ENCODE measurements around the gene ZNF628. TPM values are rescaled to one million over a fixed set of nuclear protein-coding genes. Genes with fewer than 3 reads are reported as not detected.

ZNF628 gene
- total and polyA plus RNA-seq, 2 donors (not counting 1 experiment from before 2014, with no cell fraction given) = 13.3 to 18.3 TPM

DNA sequence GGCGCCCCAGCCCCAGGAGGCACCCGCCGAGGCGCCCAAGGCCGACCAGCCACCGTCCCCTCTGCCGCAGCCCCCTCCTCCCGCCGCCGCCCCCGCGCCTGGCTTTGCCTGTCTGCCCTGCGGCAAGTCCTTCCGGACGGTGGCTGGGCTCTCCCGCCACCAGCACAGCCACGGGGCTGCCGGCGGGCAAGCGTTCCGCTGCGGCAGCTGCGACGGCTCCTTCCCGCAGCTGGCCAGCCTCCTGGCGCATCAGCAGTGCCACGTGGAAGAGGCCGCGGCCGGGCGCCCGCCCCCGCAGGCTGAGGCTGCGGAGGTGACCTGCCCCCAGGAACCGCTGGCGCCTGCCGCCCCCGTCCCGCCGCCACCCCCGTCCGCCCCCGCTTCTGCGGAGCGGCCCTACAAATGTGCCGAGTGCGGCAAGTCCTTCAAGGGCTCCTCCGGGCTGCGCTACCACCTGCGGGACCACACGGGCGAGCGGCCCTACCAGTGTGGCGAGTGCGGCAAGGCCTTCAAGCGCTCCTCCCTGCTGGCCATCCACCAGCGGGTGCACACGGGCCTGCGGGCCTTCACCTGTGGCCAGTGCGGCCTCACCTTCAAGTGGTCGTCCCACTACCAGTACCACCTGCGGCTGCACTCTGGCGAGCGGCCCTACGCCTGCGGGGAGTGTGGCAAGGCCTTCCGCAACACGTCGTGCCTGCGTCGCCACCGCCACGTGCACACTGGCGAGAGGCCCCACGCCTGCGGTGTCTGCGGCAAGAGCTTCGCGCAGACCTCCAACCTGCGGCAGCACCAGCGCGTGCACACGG lies 5.9 kb downstream of the ZNF628 start:
- H3K27me3 ChIP-seq (replicated peaks in 1 of 4; ENCODE audit: control extremely low read depth in 1 of 4, control insufficient read depth in 3 of 4, insufficient read depth in 4 of 4, low read length in 3 of 4) = no peaks in the 10 kb centered on the region
- Mint-ChIP-seq H3K27me3 (no peaks in the 10 kb centered on the region), H3K4me1 (peaks cover 35% of the 10 kb centered on the region), H3K4me3 (peak overlapping the region; percentile 41), H3K9me3 (ENCODE audit: insufficient read depth) (no peaks in the 10 kb centered on the region), H3K27ac (no peak overlapping the region)
- intact Hi-C loops (cut with micrococcal nuclease) = no loop called here
- no peak for TF ChIP-seq CTCF (IDR thresholded peaks at IDR 0.05)
- no peak for TF ChIP-seq EZH2 (IDR thresholded peaks at IDR 0.05; ENCODE audit: borderline replicate concordance, insufficient read depth, low read depth, low read length, poor library complexity, severe bottlenecking)
- H2AFZ ChIP-seq (ENCODE audit: insufficient read depth, low read depth, low read length, poor library complexity, severe bottlenecking) = no peak overlapping the region
- ATAC-seq (ENCODE audit: low read depth) = no peak
- H3K36me3 ChIP-seq (replicated peaks in 1 of 2; ENCODE audit: control extremely low read depth in 1 of 2, control insufficient read depth in 1 of 2, extremely low read depth in 1 of 2, insufficient read depth in 2 of 2, low read length in 1 of 2) = peaks cover 0 to 2% of the 10 kb centered on the region in 2 experiments
- peaks cover 17 to 30% of the 10 kb centered on the region in 2 donors for H3K4me1 ChIP-seq (ENCODE audit: control insufficient read depth in 2 of 2, insufficient read depth in 2 of 2, low read length in 2 of 2)
- WGBS (ENCODE audit: insufficient coverage) = 96% methylated on average over 68 of the region's 83 CpGs
- peaks cover 40% of the 10 kb centered on the region for H4K20me1 ChIP-seq (ENCODE audit: control insufficient read depth, insufficient read depth, low read length, poor library complexity, severe bottlenecking)
- H3K27ac ChIP-seq (ENCODE audit: low read length in 2 of 2) = no peak overlapping the region
- POLR2A ChIA-PET = no interaction called here
- peaks cover 34% of the 10 kb centered on the region for H3K79me2 ChIP-seq (ENCODE audit: control insufficient read depth, insufficient read depth, low read length)
- no peak for DNase-seq
- CTCF ChIA-PET = no interaction called here
- H3K9ac ChIP-seq (ENCODE audit: low read length) = no peak overlapping the region
- H3K4me2 ChIP-seq (replicated peaks; ENCODE audit: low read depth, low read length, poor library complexity, severe bottlenecking) = no peak overlapping the region
- H3K9me3 ChIP-seq (ENCODE audit: control extremely low read depth in 1 of 3, control insufficient read depth in 2 of 3, insufficient read depth in 1 of 3, low read length in 2 of 3) = no peaks in the 10 kb centered on the region
- no peak overlapping the region for H3K4me3 ChIP-seq (ENCODE audit: control extremely low read depth in 1 of 5, extremely low read depth in 1 of 5, insufficient read depth in 1 of 5, low read depth in 2 of 5, low read length in 4 of 5)

DNA sequence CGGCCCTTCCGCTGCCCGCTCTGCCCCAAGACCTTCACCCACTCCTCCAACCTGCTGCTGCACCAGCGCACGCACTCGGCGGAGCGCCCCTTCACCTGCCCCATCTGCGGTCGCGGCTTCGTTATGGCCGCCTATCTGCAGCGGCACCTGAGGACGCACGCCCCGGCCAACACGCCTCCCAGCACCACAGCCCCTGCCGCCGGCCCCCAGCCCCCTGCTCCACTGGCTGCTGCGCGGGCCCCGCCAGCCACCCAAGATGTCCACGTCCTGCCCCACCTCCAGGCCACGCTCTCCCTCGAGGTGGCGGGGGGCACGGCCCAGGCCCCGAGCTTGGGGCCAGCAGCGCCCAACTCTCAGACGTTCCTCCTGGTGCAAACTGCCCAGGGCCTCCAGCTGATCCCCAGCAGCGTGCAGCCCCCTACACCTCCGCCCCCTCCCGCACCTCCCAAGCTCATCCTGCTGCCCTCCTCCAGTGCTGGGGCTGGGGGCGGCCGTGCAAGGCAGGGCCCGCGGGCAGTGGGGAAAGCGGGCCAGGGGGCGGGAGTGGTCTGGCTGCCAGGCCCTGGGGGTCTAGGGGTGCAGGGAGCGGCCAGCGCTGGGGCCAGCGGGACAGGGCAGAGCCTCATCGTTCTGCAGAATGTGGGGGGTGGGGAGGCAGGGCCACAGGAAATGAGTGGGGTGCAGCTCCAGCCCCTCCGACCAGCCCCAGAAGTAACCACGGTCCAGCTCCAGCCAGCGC lies 6.7 kb downstream of the ZNF628 start:
- H3K27me3 Mint-ChIP-seq = no peaks in the 10 kb centered on the region
- no peaks in the 10 kb centered on the region for H3K27me3 ChIP-seq (replicated peaks in 1 of 4; ENCODE audit: control extremely low read depth in 1 of 4, control insufficient read depth in 3 of 4, insufficient read depth in 4 of 4, low read length in 3 of 4)
- ATAC-seq (ENCODE audit: low read depth) = no peak
- H3K27ac Mint-ChIP-seq = no peak overlapping the region
- no peak overlapping the region for H3K27ac ChIP-seq (ENCODE audit: low read length in 2 of 2)
- H3K4me2 ChIP-seq (replicated peaks; ENCODE audit: low read depth, low read length, poor library complexity, severe bottlenecking) = no peak overlapping the region
- peak overlapping the region; percentile 41 for H3K4me3 Mint-ChIP-seq
- H3K4me1 Mint-ChIP-seq = peaks cover 30% of the 10 kb centered on the region
- H4K20me1 ChIP-seq (ENCODE audit: control insufficient read depth, insufficient read depth, low read length, poor library complexity, severe bottlenecking) = peaks cover 37% of the 10 kb centered on the region
- no peak overlapping the region for H3K4me3 ChIP-seq (ENCODE audit: control extremely low read depth in 1 of 5, extremely low read depth in 1 of 5, insufficient read depth in 1 of 5, low read depth in 2 of 5, low read length in 4 of 5)
- CTCF ChIA-PET = no interaction called here
- POLR2A ChIA-PET = no interaction called here
- H3K9me3 ChIP-seq (ENCODE audit: control extremely low read depth in 1 of 3, control insufficient read depth in 2 of 3, insufficient read depth in 1 of 3, low read length in 2 of 3) = no peaks in the 10 kb centered on the region
- TF ChIP-seq EZH2 (IDR thresholded peaks at IDR 0.05; ENCODE audit: borderline replicate concordance, insufficient read depth, low read depth, low read length, poor library complexity, severe bottlenecking) = no peak
- no peak for TF ChIP-seq CTCF (IDR thresholded peaks at IDR 0.05)
- H3K36me3 ChIP-seq (replicated peaks in 1 of 2; ENCODE audit: control extremely low read depth in 1 of 2, control insufficient read depth in 1 of 2, extremely low read depth in 1 of 2, insufficient read depth in 2 of 2, low read length in 1 of 2) = peaks cover 0 to 2% of the 10 kb centered on the region in 2 experiments
- H3K79me2 ChIP-seq (ENCODE audit: control insufficient read depth, insufficient read depth, low read length) = peaks cover 26% of the 10 kb centered on the region
- H3K9me3 Mint-ChIP-seq (ENCODE audit: insufficient read depth) = no peaks in the 10 kb centered on the region
- peaks cover 10 to 22% of the 10 kb centered on the region in 2 donors for H3K4me1 ChIP-seq (ENCODE audit: control insufficient read depth in 2 of 2, insufficient read depth in 2 of 2, low read length in 2 of 2)
- 98% methylated on average over 38 of the region's 47 CpGs for WGBS (ENCODE audit: insufficient coverage)
- intact Hi-C loops (cut with micrococcal nuclease) = no loop called here
- H2AFZ ChIP-seq (ENCODE audit: insufficient read depth, low read depth, low read length, poor library complexity, severe bottlenecking) = no peak overlapping the region
- no peak for DNase-seq
- no peak overlapping the region for H3K9ac ChIP-seq (ENCODE audit: low read length)
